Muscle layer of duodenum (tissue), 2 donors: ENCODE measurements around the gene LRRC3B.
A peak's percentile ranks its signal among the peaks of the same experiment; 100 is the strongest.
"Not testable (repeated sequence)": the region's sequence is repeated elsewhere in the genome, so short reads cannot be mapped to it uniquely, and the experiment has no call there.

Experiments
- H3K27ac ChIP-seq: one replicate; pipeline ENCODE4 v1.7.0; 2013; ENCODE audit warnings: mild to moderate bottlenecking, low read length
- H3K27me3 ChIP-seq: one replicate; pipeline ENCODE4 v1.7.0; 2013; ENCODE audit warnings: low read depth, mild to moderate bottlenecking, control low read depth, low read length
- H3K36me3 ChIP-seq, 2 donors: one replicate each; pipeline ENCODE4 v1.7.0; 2013; ENCODE audit warnings: low read length in 2 of 2, control low read depth in 1 of 2, mild to moderate bottlenecking in 1 of 2; ENCODE audit not compliant: insufficient read depth in 2 of 2, control insufficient read depth in 1 of 2
- H3K4me1 ChIP-seq, 2 donors: one replicate each; pipeline ENCODE4 v1.7.0; 2013; ENCODE audit warnings: low read length in 2 of 2, mild to moderate bottlenecking in 2 of 2, control low read depth in 1 of 2, moderate library complexity in 1 of 2; ENCODE audit not compliant: insufficient read depth in 2 of 2, control insufficient read depth in 1 of 2
- H3K4me3 ChIP-seq, 2 donors: one replicate each; pipeline ENCODE4 v1.7.0; 2013; ENCODE audit warnings: low read length in 2 of 2, low read depth in 1 of 2, mild to moderate bottlenecking in 1 of 2
- H3K9me3 ChIP-seq, 2 donors: one replicate each; pipeline ENCODE4 v1.7.0; 2013; ENCODE audit warnings: low read length in 2 of 2, control low read depth in 1 of 2, mild to moderate bottlenecking in 1 of 2; ENCODE audit not compliant: control insufficient read depth in 1 of 2
- donor health status: healthy.

Gene LRRC3B, protein sequence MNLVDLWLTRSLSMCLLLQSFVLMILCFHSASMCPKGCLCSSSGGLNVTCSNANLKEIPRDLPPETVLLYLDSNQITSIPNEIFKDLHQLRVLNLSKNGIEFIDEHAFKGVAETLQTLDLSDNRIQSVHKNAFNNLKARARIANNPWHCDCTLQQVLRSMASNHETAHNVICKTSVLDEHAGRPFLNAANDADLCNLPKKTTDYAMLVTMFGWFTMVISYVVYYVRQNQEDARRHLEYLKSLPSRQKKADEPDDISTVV

DNA sequence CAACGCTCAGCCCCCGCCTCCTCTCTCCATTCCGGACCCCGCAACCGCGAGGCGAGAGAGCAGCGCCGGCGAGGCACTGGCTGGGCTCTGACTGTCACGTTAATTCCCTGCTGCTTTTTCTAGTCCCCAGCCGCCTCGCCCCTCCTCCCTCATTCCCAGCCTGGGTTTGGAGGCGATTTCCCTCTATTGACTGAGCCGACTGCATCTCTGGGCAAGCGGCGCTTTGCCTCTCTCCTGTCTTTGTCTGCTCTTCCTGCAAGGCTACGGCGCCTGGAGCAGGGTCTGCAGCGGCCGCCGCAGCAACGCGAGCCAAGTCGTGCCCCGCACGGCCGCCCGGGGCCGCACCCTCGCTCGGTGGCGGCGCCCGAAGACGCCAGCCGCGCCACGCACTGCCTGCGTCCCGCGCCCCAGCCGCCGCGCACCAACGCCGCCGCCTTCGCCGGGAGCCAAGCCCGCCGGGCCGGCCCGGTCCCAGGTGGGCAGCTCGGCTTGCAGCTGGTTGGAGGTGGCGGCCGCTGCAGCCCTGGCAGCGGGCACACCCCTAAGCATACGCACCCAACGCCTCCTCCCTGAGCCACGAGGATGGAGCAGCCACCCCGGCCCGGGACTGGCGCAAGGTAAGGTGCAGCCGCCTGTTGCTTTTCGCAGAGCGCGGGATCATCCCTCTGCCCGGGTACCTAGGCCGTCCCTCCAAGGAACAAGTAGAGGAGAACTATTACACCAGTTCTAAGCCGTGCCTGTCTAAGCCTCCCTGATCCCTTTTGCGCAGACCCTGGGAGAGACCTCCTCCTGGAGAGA lies at the start of gene LRRC3B:
LRRC3B (plus strand) TSS at position 152 of the 798 bp plus-strand sequence. CDS start 86,901 bp downstream, outside the sequence.
- Histone ChIP-seq H3K4me3 (peak within 1 kb of the TSS; percentile 37 to 66), H3K4me1 (peaks cover 0 to 27% of the 10 kb centered on the region in 2 donors), H3K27ac (no peak within 1 kb of the TSS), H3K36me3 (no peaks in the 10 kb centered on the region), H3K9me3 (no peaks in the 10 kb centered on the region), H3K27me3 (peaks cover 26% of the 10 kb centered on the region)

DNA sequence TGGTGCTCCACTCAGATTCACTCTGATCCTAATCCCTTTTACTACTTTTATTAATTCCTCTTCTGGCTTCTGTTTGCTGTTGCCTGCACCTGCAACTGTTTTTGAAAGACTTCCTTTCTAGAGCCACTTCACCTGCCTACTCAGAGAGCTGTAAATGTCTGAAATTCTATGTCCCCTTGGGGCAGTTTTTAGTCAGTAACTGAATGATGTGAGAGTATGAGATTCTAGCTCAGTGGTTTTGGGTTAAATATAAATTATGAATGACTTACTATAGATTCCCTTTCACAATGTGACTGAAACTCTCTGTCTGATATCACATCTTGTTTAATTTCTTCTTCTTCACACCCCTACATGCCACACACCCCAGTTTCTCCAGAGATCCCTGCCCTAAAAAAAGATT lies 47.8 kb upstream of the LRRC3B start:
- H3K36me3 ChIP-seq = no peaks in the 10 kb centered on the region
- H3K4me3 ChIP-seq = no peak overlapping the region
- H3K9me3 ChIP-seq = no peaks in the 10 kb centered on the region
- no peak overlapping the region for H3K27ac ChIP-seq
- H3K27me3 ChIP-seq = no peaks in the 10 kb centered on the region
- no peaks in the 10 kb centered on the region for H3K4me1 ChIP-seq

DNA sequence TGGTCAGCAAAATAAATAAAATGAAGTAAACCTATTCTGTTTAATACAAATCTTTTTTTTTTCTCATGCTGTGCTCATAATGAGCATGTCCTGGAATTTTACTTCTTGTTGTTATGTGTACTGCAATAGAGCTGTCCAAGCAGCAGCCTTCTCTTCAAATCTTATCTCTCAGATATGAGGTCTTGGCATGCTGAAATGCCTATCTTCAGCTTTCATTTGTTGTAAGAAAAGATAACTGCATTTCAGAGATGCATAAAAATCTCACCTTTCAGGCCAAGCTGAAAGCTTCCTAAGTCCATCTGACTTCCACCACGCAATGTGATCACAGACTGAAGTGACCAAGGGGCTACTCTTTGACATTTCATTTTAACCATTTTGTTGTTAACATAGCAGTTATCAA lies 43.5 kb upstream of the LRRC3B start:
- H3K4me3 ChIP-seq = no peak overlapping the region

DNA sequence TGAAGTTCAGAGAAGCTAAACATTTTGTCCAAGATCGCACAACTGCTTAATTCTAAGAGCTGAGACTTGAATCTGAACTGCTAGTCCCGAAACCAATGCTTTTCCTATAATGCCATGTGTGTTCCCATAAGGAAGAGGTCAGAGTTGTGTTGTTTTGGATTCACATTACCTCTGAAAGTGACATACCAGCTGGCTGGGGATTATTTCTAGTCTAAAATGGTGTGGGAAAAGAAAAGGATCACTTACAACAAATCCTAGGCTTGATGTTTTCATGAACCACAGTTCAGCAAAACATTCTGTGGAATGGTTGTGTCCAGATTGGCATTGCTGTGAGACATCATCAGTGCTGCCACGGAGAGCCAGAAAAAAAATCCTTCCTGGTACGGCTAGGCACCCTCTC lies 35.0 kb upstream of the LRRC3B start:
- H3K36me3 ChIP-seq = no peaks in the 10 kb centered on the region
- H3K4me1 ChIP-seq = no peaks in the 10 kb centered on the region
- no peak overlapping the region for H3K27ac ChIP-seq
- no peaks in the 10 kb centered on the region for H3K27me3 ChIP-seq
- no peaks in the 10 kb centered on the region for H3K9me3 ChIP-seq
- H3K4me3 ChIP-seq = no peak overlapping the region

More for the DNA sequence above, 43.5 kb upstream of the LRRC3B start:
- Histone ChIP-seq H3K36me3 (no peaks in the 10 kb centered on the region), H3K27ac (no peak overlapping the region), H3K27me3 (no peaks in the 10 kb centered on the region), H3K4me1 (no peaks in the 10 kb centered on the region), H3K9me3 (no peaks in the 10 kb centered on the region)

DNA sequence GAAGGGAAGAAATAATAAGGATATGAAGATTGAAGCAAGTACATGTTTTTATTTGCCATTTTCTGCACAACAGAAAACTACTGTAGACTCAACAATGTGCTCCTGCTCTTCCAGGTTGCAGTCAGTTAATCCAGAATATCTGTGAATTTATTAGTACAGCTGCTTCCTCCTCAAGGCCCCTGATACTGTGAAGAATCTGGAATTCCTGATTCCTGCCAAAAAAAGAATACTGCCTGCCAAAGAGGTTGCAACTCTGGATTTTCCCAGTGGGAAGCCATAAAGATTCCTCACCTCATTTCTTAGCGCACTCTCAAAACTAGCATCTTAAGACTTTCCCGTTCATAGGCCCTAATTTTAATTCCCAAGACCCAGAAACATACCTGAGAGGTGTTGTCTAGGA lies 33.6 kb upstream of the LRRC3B start:
- no peaks in the 10 kb centered on the region for H3K36me3 ChIP-seq
- H3K27me3 ChIP-seq = no peaks in the 10 kb centered on the region
- H3K4me3 ChIP-seq = no peak overlapping the region
- no peak overlapping the region for H3K27ac ChIP-seq
- H3K9me3 ChIP-seq = no peaks in the 10 kb centered on the region
- no peaks in the 10 kb centered on the region for H3K4me1 ChIP-seq

DNA sequence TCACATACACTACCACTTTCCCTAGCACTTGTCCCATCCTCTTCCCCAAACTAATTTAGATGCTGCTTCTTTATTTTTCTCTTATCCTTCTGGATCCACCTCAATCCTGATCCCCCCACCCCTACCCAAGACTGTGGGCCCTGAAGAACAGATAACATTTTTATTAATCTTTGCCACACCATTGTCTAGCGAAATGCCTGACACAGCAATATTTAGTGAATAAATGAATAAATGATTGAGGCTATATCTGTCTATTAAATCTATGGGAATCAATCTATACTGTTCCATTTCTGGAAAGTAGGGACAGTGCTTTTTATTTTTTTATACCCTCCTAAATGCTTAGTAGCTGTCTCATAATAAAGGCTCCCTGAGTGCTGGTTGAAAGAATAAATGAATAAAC lies 32.9 kb upstream of the LRRC3B start:
- no peak overlapping the region for H3K4me3 ChIP-seq
- H3K36me3 ChIP-seq = no peaks in the 10 kb centered on the region
- H3K27me3 ChIP-seq = no peaks in the 10 kb centered on the region
- no peaks in the 10 kb centered on the region for H3K9me3 ChIP-seq
- no peak overlapping the region for H3K27ac ChIP-seq
- H3K4me1 ChIP-seq = no peaks in the 10 kb centered on the region

DNA sequence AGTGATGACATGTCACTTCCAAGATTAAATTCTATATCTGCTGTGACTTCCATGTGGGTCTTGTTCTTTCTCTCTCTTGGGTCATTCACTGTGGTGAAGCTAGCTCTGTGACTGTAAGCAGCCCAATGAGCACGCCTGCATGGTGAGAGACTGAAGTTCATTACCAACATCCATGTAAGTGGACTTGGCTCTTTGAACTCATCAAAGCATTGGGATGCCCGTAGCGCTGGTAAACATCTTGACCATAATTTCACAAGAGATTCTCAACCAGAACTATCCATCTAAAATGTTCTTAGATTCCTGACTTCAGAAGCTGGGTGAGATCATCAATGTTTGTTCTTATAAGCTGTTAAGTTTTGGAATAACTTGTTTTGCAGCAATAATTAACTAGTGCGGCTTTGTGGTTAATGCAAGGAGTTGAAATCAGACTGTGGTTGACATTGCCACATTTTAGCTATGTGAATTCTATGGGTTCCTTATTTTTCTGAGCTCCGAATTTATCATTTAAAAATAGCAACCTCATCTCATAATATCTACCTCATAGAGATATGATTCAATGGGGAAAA lies 31.6 kb upstream of the LRRC3B start:
- Histone ChIP-seq H3K36me3 (no peaks in the 10 kb centered on the region), H3K4me3 (no peak overlapping the region), H3K27me3 (no peaks in the 10 kb centered on the region), H3K27ac (no peak overlapping the region), H3K9me3 (no peaks in the 10 kb centered on the region), H3K4me1 (no peaks in the 10 kb centered on the region)

DNA sequence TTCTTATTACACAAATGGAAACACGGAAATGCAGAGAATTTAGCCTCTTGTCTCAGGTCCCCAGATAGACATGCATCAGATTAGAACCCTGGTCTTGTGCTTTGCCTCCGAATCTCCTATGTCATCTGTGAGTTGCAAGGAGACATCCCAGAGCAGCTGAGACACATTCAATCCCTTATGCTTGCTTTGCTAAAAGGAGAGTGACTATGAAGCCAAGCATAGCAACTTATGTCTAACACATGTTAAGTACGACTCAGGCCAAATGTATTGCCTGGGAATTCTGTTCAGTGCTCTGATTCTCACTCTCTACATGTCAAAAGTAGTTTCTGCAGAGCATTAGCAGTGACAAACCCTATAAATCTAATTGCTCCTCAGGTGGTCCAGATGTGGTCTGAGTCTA lies 30.6 kb upstream of the LRRC3B start:
- H3K36me3 ChIP-seq = no peaks in the 10 kb centered on the region
- no peaks in the 10 kb centered on the region for H3K4me1 ChIP-seq
- no peak overlapping the region for H3K4me3 ChIP-seq
- H3K27ac ChIP-seq = no peak overlapping the region
- no peaks in the 10 kb centered on the region for H3K9me3 ChIP-seq
- no peaks in the 10 kb centered on the region for H3K27me3 ChIP-seq

DNA sequence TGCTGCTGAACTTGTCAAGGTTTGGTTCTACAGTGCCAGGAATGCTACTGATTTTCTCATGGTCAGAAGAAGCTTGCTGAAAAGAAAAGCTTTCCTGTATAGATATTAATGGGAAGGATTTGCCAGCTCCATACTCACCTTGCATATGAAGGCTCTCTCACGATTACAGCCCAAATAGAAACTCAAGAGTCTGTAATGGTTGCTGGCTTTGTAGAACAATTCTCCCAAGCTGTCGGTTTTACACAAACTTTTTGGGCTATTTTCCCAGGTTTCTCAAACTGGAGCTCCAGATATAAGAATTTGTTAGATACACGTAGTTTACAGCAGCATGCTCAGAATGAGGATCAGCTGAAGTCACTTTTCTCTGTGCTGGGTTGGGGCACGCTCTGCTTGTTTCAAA lies 30.1 kb upstream of the LRRC3B start:
- Histone ChIP-seq H3K27ac (no peak overlapping the region), H3K27me3 (no peaks in the 10 kb centered on the region), H3K4me1 (no peaks in the 10 kb centered on the region), H3K36me3 (no peaks in the 10 kb centered on the region), H3K9me3 (no peaks in the 10 kb centered on the region), H3K4me3 (no peak overlapping the region)

DNA sequence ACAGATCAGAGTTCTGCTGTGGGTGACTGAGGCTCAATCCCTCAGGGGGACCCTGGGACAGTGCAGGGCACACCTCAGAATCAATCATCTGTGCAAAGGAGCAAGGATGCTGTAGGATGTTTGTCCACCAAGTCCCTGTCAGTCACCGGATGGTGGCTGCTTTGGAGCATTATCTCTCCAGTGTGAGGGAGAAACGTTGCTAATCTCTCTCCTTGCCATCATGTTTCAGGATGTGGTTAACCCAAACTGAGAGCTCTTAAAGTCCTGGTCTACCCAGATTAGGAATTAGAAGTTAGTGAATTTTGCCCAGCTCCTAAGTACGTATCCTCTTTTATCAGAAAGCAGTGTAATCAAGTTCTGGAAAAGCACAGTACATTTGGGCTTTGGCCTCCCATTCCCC lies 26.2 kb upstream of the LRRC3B start:
- Histone ChIP-seq H3K36me3 (no peaks in the 10 kb centered on the region), H3K4me1 (no peaks in the 10 kb centered on the region), H3K9me3 (no peaks in the 10 kb centered on the region), H3K4me3 (no peak overlapping the region), H3K27me3 (no peaks in the 10 kb centered on the region), H3K27ac (no peak overlapping the region)

DNA sequence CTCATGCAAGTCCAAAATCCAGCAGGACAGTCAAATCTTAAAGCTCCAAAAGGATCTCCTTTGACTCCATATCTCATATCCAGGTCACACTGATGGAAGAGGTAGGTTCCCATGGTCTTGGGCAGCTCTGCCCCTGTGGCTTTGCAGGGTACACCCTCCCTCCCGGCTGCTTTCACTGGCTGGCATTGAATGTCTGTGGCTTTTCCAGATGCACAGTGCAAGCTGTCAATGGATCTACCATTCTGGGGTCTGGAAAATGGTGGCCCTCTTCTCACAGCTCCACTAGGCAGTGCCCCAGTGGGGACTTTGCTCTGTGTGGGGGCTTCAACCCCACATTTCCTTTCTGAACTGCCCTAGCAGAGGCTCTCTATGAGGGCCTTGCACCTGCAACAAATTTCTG lies 19.3 kb upstream of the LRRC3B start:
- H3K9me3 ChIP-seq, H3K36me3 ChIP-seq, H3K27ac ChIP-seq, H3K4me1 ChIP-seq, H3K27me3 ChIP-seq, H3K4me3 ChIP-seq: not testable (repeated sequence)
